ENCODE data around the gene CACNA1S.

DNA sequence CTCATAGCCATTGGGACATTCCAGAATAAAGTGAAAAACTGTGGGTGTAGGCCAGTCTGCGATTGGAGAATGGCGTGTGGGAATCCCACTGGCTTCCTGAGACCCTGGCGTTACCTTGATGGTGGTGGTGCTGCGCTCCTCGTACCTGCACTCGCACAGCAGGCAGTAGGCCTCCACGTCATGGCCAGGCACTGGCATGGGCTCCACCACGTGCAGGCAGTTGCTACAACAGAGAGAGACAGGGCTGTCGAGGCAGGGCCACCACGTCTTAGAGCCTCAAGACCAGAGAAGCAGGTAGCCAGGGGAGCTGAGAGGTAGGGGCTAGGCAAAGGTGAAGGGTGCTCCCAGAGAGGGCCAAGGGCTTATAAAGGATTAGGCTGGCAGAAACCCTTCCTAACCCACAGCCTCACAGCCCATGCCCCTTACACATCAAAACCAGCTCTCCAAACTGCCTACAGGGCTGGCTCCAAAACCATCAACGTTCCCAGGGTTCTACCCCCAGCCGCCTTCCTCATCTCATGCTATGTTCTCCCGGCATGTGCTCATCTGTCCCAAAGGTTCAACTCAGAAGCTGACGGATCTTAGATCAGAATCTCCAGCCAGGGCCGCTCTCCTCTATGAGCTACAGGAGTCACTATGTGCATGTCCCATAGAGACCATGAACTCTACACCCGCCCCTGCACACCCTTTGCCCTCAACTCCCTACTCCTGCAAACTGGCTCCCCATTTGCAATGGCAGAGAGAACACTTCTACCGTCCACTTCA lies 34.6 kb upstream of the CACNA1S start:
- TF ChIP-seq, protein P1, sequence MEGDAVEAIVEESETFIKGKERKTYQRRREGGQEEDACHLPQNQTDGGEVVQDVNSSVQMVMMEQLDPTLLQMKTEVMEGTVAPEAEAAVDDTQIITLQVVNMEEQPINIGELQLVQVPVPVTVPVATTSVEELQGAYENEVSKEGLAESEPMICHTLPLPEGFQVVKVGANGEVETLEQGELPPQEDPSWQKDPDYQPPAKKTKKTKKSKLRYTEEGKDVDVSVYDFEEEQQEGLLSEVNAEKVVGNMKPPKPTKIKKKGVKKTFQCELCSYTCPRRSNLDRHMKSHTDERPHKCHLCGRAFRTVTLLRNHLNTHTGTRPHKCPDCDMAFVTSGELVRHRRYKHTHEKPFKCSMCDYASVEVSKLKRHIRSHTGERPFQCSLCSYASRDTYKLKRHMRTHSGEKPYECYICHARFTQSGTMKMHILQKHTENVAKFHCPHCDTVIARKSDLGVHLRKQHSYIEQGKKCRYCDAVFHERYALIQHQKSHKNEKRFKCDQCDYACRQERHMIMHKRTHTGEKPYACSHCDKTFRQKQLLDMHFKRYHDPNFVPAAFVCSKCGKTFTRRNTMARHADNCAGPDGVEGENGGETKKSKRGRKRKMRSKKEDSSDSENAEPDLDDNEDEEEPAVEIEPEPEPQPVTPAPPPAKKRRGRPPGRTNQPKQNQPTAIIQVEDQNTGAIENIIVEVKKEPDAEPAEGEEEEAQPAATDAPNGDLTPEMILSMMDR (IDR thresholded peaks at IDR 0.05), result no peak
- TF ChIP-seq POLR2A (IDR thresholded peaks at IDR 0.05), result no peak
